COLO829 (cell line): ENCODE measurements around the gene STAT1.
A peak's percentile ranks its signal among the peaks of the same experiment; 100 is the strongest.

Source experiments
- DNase-seq: peaks from one replicate; pipeline ENCODE4 v3.0.0; 2012; ENCODE audit warnings: low spot score

The STAT1 gene

GRCh38 chr2:191013932-191014652, at the start of gene STAT1:
Gene STAT1 (minus strand): TSS chr2:191014171. CDS start chr2:191010003, 4,168 bp downstream.
- DNase-seq = peak; percentile 89

GRCh38 chr2:191063584-191063983, 49.6 kb upstream of the STAT1 start:
- no peak for DNase-seq

GRCh38 chr2:191061381-191061980, 47.5 kb upstream of the STAT1 start:
- no peak for DNase-seq

GRCh38 chr2:191059308-191059707, 45.3 kb upstream of the STAT1 start:
- no peak for DNase-seq

- no peak for DNase-seq
Observed at GRCh38 chr2:191056228-191056627, 42.3 kb upstream of the STAT1 start.

DNA sequence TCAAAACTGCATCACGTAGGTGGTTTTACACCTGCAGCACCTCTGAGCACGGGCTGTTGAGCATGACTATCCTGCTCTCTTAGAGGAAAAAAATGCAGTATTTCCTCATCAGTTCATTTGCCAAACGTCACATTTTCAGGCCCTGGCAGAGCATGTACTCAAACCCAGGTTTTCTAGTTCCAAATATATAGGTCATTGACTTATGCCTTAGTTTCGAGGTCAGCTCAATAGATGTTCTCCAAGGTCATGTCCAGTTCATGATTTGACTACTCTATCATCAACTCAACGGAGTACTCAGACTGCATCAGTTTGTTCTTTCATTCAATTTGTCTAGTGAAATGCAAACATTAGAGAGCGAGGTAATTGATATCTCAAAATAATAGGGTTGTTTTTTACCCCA, 39.3 kb upstream of the STAT1 start:
- no peak for DNase-seq

DNA sequence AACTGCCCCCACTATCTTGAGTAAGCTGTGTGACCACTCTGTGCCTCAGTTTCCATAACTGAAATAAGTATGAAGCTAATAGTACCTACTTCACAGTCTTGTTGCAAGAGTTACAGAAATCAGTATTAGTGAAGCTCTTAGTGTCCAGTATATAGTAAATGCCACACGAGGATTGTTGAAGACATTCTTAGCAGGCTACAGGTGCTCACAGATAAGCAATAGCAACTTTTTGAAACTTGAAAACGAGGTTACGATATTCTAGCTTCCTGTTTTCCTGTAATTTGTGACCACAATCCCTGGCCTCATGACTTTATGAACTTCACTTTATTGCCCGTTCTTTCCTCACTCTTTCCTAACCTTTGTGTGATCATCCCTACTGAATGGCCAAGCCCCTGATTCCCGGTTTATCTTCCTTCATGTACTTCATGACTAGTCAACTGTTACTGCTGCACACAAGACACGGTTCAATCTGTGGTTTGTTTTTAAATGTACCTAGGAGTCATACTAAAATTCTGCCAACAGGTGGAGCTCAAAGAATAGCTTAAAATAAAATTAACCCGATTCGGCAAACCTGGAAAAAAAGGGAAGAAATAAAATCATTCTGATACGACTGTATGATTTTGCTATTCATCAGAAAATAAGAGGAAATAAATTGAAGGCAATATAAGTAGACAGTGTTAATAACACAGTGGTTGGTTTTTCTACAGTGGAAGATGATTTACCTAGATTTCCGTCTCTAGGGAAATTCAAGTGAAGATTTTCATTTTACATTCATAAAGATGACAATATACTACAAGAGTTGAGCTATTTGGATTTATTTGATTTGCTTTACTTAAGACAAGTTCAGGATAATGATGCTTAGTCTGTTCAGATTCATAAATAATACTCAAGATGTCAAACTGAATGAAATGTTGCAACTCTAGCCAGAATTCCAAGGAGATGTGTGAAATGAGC, 38.1 kb upstream of the STAT1 start:
- DNase-seq = peak; percentile 42

DNA sequence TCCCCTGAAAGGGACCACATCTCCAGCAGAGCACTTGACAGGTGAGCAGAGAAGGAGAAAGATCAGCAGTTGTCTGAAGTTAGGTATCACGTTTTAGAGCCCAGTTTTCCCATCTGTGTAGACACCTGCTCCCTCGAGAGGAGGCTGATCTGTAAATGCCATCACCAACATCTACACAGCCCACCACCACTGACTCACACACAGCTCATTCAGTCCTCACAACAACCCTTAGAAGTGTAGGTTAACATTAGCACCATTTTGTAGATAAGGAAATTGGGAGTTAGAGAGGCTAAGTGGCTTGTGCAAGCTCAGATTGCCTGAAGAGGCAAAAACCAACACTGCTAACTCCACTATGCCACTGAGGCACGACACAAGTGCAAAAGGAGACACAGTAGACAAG, 37.2 kb upstream of the STAT1 start:
- DNase-seq = no peak

- DNase-seq = no peak
Observed at GRCh38 chr2:191050640-191050987, 36.6 kb upstream of the STAT1 start.

DNA sequence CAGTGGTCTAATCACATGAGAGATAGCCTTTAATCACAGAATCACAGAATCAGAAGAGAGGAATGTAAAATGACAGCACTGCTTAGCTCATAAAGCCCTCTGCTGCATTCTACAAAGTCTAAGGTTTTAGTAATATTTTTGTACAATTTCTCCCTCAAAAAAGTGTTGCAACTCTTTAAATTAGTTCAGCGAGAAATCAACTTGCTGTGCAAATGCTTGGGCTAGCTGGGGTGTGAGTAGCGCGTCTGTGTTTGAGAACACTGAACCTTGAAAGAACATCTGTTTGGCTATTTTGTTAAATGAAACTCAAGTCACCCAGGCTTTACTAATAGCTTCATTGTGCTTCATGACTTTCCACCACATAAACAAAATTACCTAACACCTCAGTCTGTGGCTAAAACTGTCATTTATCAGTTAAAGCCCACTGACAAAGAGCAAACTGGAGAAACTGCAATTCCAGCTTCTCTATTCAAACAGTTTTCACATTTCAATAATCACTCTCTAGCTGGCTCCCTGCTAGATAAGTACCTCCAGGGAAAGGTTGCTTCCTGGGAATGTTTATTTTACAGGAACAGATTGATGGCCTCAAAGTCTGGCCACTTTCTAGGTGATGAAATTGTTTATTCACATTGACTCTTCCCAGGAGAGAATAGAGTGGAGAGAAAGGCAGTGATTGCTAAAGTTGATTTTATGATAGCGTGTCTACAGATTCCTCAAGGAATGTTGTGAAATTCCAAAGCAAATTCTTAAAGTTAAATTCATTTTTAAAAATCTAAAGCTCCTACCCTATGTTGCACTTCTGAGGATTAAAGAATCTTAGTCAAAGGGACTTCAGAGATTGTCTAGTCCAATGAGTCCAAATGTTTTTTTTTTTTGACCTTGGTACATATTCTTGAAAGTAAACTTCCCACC, 36.0 kb upstream of the STAT1 start:
- no peak for DNase-seq

GRCh38 chr2:191048073-191048472, 34.1 kb upstream of the STAT1 start:
- no peak for DNase-seq

DNA sequence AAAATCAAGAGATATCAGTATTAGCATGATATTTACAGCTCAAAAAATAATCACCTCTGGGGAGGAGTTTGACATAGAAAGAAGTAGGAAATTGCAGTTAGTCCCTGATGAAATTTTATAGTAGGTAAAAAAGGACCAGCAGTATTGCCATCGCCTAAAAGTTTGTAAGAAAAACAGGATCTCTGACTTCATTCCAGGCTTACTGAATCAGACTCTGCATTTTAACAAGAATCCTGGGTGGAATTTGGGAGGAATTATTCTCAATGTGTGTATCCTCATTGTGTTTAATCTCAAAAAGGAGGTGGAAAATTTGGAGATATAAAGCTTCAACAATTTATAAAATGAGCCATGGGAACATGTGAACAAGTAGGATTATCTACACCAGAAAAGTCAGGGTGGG, 31.2 kb upstream of the STAT1 start:
- no peak for DNase-seq

DNA sequence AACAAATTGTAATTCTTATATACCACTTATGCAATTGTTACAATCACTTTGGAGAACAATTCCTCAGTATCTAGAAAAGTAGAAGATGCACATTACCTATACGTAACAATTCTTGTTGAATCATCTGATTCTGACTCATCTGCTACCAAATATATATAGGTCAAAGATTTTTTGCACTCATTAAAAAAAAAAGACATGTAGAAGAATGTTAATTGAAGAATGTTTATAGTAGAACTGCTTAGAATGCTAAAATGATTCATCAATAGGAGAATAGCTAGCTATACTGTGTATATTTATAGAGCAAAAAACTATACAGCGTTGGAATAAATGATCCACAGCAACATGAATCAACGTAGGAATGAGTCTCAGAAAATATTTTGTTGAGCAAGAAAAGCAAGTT, 29.5 kb upstream of the STAT1 start:
- DNase-seq = no peak

DNA sequence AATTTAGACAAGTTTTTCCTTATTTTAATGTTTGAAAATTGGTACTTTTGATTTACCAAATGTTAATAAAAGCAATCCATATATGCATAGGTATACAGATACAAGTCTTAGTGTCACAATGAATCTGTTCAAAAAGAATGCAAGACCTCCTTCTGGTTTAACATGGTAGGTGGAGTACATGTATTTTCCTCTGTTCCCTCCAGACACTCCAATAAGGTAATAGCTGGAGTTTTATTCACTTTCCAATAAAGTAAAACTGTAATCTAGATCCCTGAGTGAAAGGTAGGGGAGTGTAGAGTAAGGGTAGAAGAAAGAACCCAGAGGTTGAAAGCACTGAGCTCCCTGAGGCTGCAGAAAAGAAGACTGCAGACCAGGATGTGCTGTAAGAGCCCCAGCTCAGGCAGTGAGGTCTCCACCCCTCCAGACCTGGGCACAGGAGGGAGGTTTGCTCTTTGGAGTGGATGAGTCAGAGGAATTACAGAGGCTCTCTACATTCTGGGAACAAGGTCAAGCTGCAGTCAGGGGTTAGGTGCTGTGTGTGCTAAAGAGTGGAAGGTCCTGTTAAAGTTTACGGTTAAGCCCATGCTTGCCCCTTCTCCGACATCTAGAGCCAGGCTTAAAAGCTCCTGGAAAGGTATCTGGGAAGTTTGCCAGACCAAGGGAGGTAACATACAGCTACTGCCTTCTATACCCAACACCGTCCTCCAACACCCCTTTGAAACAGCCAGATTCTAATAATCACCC, 27.6 kb upstream of the STAT1 start:
- no peak for DNase-seq

GRCh38 chr2:191039616-191040015, 25.6 kb upstream of the STAT1 start:
- DNase-seq = no peak

- DNase-seq = no peak
Observed at GRCh38 chr2:191038741-191039140, 24.8 kb upstream of the STAT1 start.

GRCh38 chr2:191038241-191038725, 24.3 kb upstream of the STAT1 start:
- no peak for DNase-seq

- no peak for DNase-seq
Observed at GRCh38 chr2:191037351-191037750, 23.4 kb upstream of the STAT1 start.

GRCh38 chr2:191036363-191036762, 22.4 kb upstream of the STAT1 start:
- no peak for DNase-seq

GRCh38 chr2:191032588-191033429, 18.8 kb upstream of the STAT1 start:
- DNase-seq = no peak
